ENCODE results near the gene GALNTL6.

The GALNTL6 gene

GRCh38 chr4:172173206-172173605 is 360.0 kb downstream of the GALNTL6 start:
- in situ Hi-C loops (cut with MboI; ENCODE audit: low sequenced_read_pairs) = no loop called here

- in situ Hi-C loops (cut with MboI; ENCODE audit: low sequenced_read_pairs) = no loop called here
These were observed 364.2 kb downstream of the GALNTL6 start for GRCh38 chr4:172177382-172177781.

DNA sequence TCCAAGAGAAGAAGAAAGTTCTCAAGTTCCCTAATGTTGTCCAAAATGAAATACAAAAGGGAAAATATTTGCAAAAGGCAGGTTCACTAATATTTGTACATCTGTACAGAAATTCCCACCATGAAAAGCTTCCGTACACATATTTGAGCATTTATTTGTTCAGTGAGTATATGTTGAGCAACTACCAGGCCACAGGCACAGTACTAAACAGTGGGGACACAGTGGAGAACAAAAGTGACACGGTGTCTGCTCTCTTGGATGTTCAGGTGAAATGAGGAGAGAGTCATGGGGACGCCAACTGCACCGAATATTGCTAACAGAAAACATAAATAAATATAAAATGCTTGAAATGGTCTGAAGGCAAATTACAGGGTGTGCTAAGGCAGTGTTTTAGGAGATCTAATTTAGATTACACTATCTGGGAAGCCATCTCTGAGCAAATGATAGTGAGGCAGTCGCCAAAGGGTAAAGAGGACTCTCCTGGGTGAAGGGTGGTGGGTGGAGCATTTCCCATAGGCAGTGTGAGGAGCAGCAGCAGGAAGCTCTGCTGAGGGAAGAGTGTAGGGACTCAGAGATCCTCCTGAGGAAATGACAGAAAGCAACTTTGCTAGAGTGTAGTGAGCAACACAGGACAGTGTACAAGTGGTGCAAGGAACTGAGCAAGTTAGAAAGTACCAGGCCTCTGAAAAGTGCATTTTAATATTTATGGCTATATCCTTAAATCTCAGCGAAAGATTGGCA is 375.2 kb downstream of the GALNTL6 start:
- in situ Hi-C loops (cut with MboI; ENCODE audit: low sequenced_read_pairs) = no loop called here

DNA sequence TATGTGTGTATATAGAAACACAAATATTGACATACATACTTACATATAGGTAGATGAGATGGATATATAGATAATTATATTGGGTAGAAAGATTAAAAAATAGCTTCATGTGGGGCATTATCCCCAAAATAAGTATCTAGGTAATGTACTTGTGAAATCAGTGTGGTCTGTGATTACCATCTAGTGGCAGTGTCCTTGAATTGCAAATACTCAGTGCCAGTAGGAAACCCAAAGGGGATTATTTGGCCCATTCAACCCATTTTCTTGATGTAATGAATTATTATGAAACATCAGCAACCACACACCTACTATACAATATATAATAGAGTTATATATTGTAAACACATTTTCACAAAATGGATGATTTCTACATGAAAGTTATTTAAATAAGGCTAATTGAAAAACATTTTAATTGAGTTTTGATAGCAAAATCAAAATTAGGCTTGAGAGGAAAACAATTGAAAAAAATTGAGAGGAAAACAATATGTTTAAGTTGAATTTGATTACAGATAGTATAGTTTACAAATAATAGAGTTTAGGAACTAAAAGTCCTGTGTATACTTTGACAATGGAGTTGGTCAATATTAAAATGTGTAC is 389.4 kb downstream of the GALNTL6 start:
- in situ Hi-C loops (cut with MboI; ENCODE audit: low sequenced_read_pairs) = no loop called here

DNA sequence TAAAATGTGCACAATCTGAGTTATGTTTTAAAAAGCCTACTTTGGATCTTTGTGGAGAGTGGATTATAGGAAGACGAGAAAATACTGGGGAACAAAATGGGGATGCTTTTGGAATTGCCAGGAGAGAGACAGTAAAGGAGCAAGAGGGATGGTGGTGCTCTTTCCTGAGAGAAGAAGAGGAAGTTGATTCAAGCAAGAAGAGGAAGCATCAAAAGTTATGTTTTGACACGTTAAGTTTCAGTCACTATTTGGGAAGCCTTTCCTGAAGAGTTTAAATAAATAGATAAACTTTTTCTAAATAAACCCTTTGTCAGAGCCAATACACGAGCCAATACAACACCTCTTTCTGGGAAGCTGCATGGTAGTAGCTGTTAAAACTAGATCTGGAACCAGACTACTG is 394.1 kb downstream of the GALNTL6 start:
- in situ Hi-C loops (cut with MboI; ENCODE audit: low sequenced_read_pairs) = no loop called here

- in situ Hi-C loops (cut with MboI; ENCODE audit: low sequenced_read_pairs) = no loop called here
These were observed 394.7 kb downstream of the GALNTL6 start for GRCh38 chr4:172207886-172208285.

- in situ Hi-C loops (cut with MboI; ENCODE audit: low sequenced_read_pairs) = no loop called here
These were observed 407.5 kb downstream of the GALNTL6 start for GRCh38 chr4:172220679-172221078.

DNA sequence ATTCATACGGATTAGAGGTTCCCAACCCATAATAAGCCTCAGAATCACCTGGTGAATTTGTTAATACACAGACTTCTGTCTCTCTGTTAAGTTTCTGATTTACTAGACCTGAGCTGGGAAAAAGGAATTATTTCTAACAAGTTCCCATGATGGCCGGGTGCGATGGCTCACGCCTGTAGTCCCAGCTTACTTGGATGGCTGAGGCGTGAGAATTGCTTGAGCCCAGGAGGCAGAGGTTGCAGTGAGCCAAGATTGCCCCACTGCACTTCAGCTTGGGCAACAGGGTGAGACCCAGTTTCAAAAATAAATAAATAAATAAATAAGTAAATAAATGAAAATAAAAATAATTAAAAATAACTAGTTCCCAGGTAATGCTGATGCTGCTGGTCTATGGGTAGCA is 412.3 kb downstream of the GALNTL6 start:
- in situ Hi-C loops (cut with MboI; ENCODE audit: low sequenced_read_pairs) = no loop called here

- in situ Hi-C loops (cut with MboI; ENCODE audit: low sequenced_read_pairs) = no loop called here
These were observed 419.8 kb downstream of the GALNTL6 start for GRCh38 chr4:172232966-172233365.

GRCh38 chr4:172243551-172243950 is 430.3 kb downstream of the GALNTL6 start:
- in situ Hi-C loops (cut with MboI; ENCODE audit: low sequenced_read_pairs) = no loop called here

- in situ Hi-C loops (cut with MboI; ENCODE audit: low sequenced_read_pairs) = no loop called here
These were observed 432.3 kb downstream of the GALNTL6 start for GRCh38 chr4:172245516-172245915.

GRCh38 chr4:172253409-172253808 is 440.2 kb downstream of the GALNTL6 start:
- in situ Hi-C loops (cut with MboI; ENCODE audit: low sequenced_read_pairs) = no loop called here

- in situ Hi-C loops (cut with MboI; ENCODE audit: low sequenced_read_pairs) = no loop called here
These were observed 443.6 kb downstream of the GALNTL6 start for GRCh38 chr4:172256820-172257219.

DNA sequence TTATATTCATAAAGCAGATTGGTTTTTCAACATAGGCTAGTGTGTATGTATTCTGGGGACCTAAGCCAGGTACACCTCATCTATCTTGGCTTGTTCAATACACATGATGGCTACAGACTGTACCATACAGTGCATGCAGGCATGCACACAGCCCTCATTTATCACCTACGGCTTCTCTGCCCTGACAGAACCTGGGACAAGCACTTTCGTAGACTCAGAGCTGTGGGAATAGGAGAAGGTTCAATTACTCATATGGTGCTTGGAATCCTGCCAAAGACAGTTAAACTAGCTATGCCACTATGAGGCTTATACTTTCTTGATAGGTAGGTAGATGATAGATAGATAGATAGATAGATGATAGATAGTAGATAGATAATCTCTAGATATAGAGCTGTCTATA is 457.2 kb downstream of the GALNTL6 start:
- in situ Hi-C loops (cut with MboI; ENCODE audit: low sequenced_read_pairs) = no loop called here

GRCh38 chr4:172287117-172287516 is 473.9 kb downstream of the GALNTL6 start:
- in situ Hi-C loops (cut with MboI; ENCODE audit: low sequenced_read_pairs) = no loop called here

DNA sequence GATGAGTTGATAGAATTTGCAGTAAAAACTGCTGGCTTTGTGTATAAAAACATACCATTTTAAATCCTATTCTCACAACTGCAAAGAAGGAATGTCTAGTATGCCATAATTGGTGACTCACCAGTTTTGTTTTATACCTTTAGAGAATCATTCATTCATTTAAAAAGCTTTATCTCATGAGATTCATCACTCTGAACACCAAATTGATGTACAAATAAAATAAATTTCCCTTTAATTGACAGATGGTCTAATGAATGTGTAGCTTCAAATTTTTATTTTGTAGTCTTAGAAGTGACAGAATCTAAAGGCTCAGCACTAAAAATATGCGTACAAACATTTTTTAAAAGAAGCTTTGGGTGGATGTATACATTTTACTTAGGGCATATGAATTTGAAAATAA is 492.5 kb downstream of the GALNTL6 start:
- in situ Hi-C loops (cut with MboI; ENCODE audit: low sequenced_read_pairs) = no loop called here

DNA sequence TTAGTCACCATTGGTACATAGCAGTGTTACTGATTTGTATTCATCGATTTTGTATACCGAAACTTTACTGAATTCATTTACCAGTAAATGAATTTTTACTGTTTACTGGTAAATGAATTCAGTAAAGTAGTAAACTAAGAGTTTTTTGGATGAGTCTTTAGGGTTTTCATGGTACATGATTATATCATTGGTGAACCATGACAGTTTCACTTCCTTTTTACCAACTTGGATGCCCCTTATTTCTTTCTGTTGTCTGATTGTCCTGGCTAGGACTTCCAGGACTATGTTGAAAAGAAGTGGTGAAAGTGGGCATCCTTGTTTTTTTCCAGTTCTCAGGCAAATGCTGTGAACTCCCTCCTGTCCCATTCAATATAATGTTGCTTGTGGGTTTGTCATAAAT is 494.9 kb downstream of the GALNTL6 start:
- in situ Hi-C loops (cut with MboI; ENCODE audit: low sequenced_read_pairs) = no loop called here

DNA sequence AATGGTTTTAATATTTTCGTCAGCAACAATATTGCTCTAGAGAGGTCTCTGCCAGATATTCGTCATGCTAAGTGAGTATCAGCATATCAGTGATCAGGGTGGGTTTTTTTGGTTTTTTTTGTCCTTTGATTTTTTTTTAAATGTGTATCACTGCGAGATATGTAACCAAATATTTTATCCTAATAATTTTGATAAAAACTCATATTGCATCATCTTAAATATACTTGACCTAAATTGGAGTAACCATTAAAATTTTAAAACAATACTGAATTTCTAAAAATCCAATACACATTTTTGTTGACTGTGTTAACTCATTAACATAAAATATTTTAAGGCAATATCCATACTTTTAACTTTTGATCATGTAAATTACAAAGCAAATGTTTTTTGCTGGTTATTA is 498.5 kb downstream of the GALNTL6 start:
- in situ Hi-C loops (cut with MboI; ENCODE audit: low sequenced_read_pairs) = no loop called here

DNA sequence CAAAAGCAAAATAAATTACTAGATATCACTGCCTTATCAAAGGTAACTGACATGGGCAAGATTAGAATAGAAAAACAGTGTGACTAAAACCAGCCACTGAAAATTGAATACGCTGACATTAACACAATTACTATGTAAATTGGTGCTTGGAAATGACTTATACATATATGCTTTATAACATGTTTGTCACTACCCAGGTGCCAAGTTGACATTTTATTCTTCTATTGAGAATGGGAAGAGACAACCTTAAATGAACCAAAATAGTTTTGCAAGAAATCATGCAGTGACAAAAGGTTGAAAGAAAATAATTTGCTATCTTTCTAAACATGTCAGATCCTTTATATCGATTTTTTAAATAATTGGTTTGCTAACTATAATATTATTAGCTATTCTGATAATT is 510.1 kb downstream of the GALNTL6 start:
- in situ Hi-C loops (cut with MboI; ENCODE audit: low sequenced_read_pairs) = no loop called here

GRCh38 chr4:172344308-172344938 is 531.2 kb downstream of the GALNTL6 start:
- in situ Hi-C loops (cut with MboI; ENCODE audit: low sequenced_read_pairs) = no loop called here

DNA sequence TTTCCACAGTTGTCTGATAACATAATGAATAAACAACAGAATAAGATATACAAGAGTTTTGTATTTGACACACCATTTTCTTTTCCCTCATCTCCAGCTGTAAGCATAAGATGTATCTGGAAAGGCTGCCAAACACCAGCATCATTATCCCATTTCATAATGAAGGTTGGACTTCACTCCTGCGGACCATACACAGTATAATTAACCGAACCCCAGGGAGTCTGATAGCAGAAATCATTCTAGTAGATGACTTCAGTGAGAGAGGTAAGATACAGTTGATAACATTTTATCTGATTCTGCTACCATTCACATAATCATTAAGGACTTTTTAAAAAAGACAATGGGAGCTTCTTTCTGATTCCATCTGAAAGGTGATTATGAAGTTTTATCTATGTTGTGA is 535.2 kb downstream of the GALNTL6 start:
- in situ Hi-C loops (cut with MboI; ENCODE audit: low sequenced_read_pairs) = no loop called here

DNA sequence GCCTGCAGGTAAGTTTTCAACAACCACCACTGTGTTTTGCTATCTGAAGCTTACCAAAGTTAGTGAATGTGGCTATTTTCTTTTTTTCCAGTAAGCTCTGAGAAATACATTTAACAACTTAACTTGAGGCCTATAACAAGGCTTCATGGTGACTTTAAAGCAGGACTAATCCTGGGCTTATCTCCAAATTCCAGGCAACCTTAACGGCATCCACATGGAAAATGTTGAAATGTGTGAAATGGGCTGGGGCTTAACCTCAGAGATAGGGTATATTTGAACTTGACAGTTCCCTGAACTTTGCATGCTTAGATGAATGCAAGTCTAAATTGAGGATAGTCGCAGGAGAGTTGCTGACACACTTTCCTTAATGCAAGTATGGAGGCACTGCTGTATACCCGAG is 539.2 kb downstream of the GALNTL6 start:
- in situ Hi-C loops (cut with MboI; ENCODE audit: low sequenced_read_pairs) = no loop called here
